Activated CD4-positive, alpha-beta T cell treated with anti-CD3 and anti-CD28 coated beads, Interleukin-2, amount 10 ng/mL, durations not matched to agents 7 days and 5 days (primary cell): ENCODE measurements around the gene CENPB. TPM values are rescaled to one million over a fixed set of nuclear protein-coding genes. Genes with fewer than 3 reads are reported as not detected.

ENCODE experiments used
- CTCF ChIA-PET: fragments of 350-600 bp; sonication (Branson Sonifier 250); formaldehyde crosslinking; loops from one replicate; lab custom pipeline; 2021; ENCODE audit warnings: antibody characterized with exemption; lab: Charles Lee
- POLR2A ChIA-PET: fragments of 350-600 bp; sonication (Branson Sonifier 250); formaldehyde crosslinking; loops from one replicate; lab custom pipeline; 2021; ENCODE audit warnings: antibody characterized with exemption; lab: Charles Lee
- DNase-seq: peaks from one replicate; pipeline ENCODE4 v3.0.0-alpha.2; 2020
- H3K27ac Mint-ChIP-seq: one replicate; pipeline ENCODE4 v1.8.0; 2021; ENCODE audit warnings: mild to moderate bottlenecking, moderate library complexity, mixed read lengths
- H3K27me3 Mint-ChIP-seq: one replicate; pipeline ENCODE4 v1.8.0; 2021; ENCODE audit warnings: mixed read lengths
- H3K36me3 Mint-ChIP-seq: one replicate; pipeline ENCODE4 v1.8.0; 2021; ENCODE audit warnings: low read depth, mixed read lengths
- H3K4me1 Mint-ChIP-seq: one replicate; pipeline ENCODE4 v1.8.0; 2021; ENCODE audit warnings: mixed read lengths
- H3K4me3 Mint-ChIP-seq: one replicate; pipeline ENCODE4 v1.8.0; 2021; ENCODE audit warnings: mild to moderate bottlenecking, moderate library complexity, mixed read lengths
- H3K9me3 Mint-ChIP-seq: one replicate; pipeline ENCODE4 v1.8.0; 2021; ENCODE audit warnings: mixed read lengths
- total RNA-seq, 2 experiments: library from RNA; stranded (reverse); gene quantifications; one replicate each; pipeline ENCODE4 v1.2.3, GENCODE V29; 2021

CENPB gene
- total RNA-seq, 2 experiments from 2014 or later: 77.8 to 85.6 TPM

- H3K27me3 Mint-ChIP-seq: peaks cover 2% of the 10 kb centered on the region
Measured at GRCh38 chr20:3768342-3769130, 18.0 kb downstream of the CENPB start.

DNA sequence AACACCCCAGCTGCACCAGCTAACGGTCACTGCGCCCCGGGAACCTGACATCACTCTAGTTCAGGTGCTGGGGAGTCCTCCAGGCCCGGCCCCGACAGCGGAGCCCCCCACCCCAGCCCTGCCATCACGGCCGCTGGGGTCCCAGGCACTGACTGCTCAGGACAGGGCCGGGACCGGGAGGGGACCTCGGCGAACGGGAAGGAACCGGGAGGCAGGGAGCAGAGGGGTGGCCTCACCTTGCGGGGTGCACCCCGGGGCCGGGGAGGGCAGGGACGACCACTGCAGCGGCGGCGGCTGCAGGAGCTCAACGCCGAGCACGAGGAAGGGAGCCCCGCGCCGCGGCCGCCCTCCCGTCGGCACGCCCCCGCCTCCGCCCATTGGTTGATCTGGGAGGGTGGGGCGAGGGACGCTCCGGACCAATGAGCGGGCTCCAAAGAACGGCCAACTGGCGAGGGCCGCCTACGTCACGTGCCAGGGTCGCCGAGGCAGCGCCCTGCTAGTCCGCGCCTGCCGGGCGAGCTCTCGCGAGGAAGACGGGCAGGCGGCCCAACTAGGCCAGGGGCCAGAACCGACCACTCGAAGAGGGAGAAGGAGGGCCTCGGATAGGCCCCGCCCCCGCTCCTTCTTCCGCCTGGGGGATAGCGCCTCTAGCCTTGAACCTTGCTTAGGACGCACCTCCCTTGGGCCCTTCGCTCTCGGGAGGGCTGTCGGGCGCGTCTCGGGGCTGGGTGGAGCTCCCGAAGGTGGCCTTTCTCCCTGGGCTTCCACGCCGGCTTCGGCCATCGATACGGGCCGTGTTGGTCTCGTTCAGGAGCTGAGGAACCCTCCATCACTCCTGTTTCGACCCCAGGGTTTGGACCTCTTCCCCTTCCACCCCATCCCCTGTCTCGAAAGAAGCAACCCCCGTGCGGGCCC, 18.9 kb downstream of the CENPB start, which contains the start of gene ADISSP:
ADISSP (minus strand) TSS at position 327 of the 915 bp plus-strand sequence. CDS start 7,653 bp downstream, outside the sequence.
- no peaks in the 10 kb centered on the region for H3K36me3 Mint-ChIP-seq
- ChIA-PET CTCF (interaction anchor here (0.6 to 3.7 kb wide), 19 partner anchors 9 to 1281 kb away, joined by 3 to 40 read pairs (median 5); partner anchors contain the start of genes AP5S1, CENPB and SPEF1), POLR2A (interaction anchor here (0.6 to 1.0 kb wide), 3 partner anchors 10 to 16 kb away, joined by 3 to 5 read pairs (median 3); no protein-coding TSS in a partner anchor)

More at GRCh38 chr20:3768342-3769130, 18.0 kb downstream of the CENPB start:
- H3K9me3 Mint-ChIP-seq: no peaks in the 10 kb centered on the region
- H3K4me3 Mint-ChIP-seq: peak overlapping the region; percentile 83
- POLR2A ChIA-PET: interaction anchor here (1.0 kb wide), 2 partner anchors 9 to 16 kb away, joined by 3 to 5 read pairs; no protein-coding TSS in a partner anchor
- no peaks in the 10 kb centered on the region for H3K36me3 Mint-ChIP-seq
- peak overlapping the region; percentile 94 for H3K27ac Mint-ChIP-seq
- DNase-seq: peak; percentile 83
- H3K4me1 Mint-ChIP-seq: peaks cover 29% of the 10 kb centered on the region
- CTCF ChIA-PET: interaction anchor here (0.6 to 3.7 kb wide), 16 partner anchors 8 to 317 kb away, joined by 3 to 40 read pairs (median 4); partner anchors contain the start of genes CENPB and SPEF1

DNA sequence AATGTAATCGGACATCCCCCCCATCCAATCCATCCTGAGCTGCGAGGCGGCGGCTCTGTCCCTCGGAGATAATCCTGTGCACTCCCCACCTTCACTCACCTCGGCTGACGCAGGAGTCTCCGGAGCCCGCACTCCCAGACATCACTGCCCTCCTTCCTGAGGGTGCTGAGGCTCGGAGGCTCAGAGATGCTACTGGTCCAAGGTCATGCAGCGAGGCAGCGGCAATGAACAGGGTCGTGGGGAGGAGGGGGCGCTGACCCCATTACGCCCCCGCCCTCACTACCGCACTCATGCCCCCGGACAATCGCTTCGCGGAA, 19.5 kb downstream of the CENPB start:
- ChIA-PET CTCF (interaction anchor here (1.0 to 3.7 kb wide), 10 partner anchors 11 to 90 kb away, joined by 3 to 40 read pairs (median 7); partner anchors contain the start of genes AP5S1, CENPB and SPEF1), POLR2A (interaction anchor here (0.6 kb wide), 1 partner anchor 15 kb away, joined by 3 read pairs; no protein-coding TSS in a partner anchor)
- DNase-seq: no peak
- no peaks in the 10 kb centered on the region for H3K9me3 Mint-ChIP-seq
- H3K4me1 Mint-ChIP-seq: peaks cover 29% of the 10 kb centered on the region
- peak overlapping the region; percentile 83 for H3K4me3 Mint-ChIP-seq
- peaks cover 2% of the 10 kb centered on the region for H3K27me3 Mint-ChIP-seq
- no peaks in the 10 kb centered on the region for H3K36me3 Mint-ChIP-seq
- peak overlapping the region; percentile 55 for H3K27ac Mint-ChIP-seq

More for the DNA sequence above, 18.9 kb downstream of the CENPB start, which contains the start of gene ADISSP:
- H3K4me3 Mint-ChIP-seq: peak within 1 kb of the TSS; percentile 83
- no peaks in the 10 kb centered on the region for H3K9me3 Mint-ChIP-seq
- H3K4me1 Mint-ChIP-seq: peaks cover 29% of the 10 kb centered on the region
- H3K27me3 Mint-ChIP-seq: peaks cover 2% of the 10 kb centered on the region
- H3K27ac Mint-ChIP-seq: peak within 1 kb of the TSS; percentile 94
- DNase-seq: peak; percentile 98

GRCh38 chr20:3766422-3767109, 20.0 kb downstream of the CENPB start:
- H3K4me3 Mint-ChIP-seq: peak overlapping the region; percentile 83
- peak overlapping the region; percentile 25 for H3K27ac Mint-ChIP-seq
- H3K27me3 Mint-ChIP-seq: peaks cover 1% of the 10 kb centered on the region
- ChIA-PET CTCF (interaction anchor here (0.8 to 3.7 kb wide), 11 partner anchors 11 to 90 kb away, joined by 3 to 40 read pairs (median 5); partner anchors contain the start of genes AP5S1, CENPB and SPEF1), POLR2A (no interaction called here)
- no peaks in the 10 kb centered on the region for H3K9me3 Mint-ChIP-seq
- no peak for DNase-seq
- peaks cover 2% of the 10 kb centered on the region for H3K36me3 Mint-ChIP-seq
- peaks cover 29% of the 10 kb centered on the region for H3K4me1 Mint-ChIP-seq

GRCh38 chr20:3765171-3765882, 21.2 kb downstream of the CENPB start:
- Mint-ChIP-seq H3K9me3 (no peaks in the 10 kb centered on the region), H3K4me3 (no peak overlapping the region), H3K4me1 (peaks cover 29% of the 10 kb centered on the region), H3K27me3 (no peaks in the 10 kb centered on the region), H3K27ac (no peak overlapping the region), H3K36me3 (peaks cover 3% of the 10 kb centered on the region)
- no peak for DNase-seq
- CTCF ChIA-PET: interaction anchor here (0.6 to 1.6 kb wide), 7 partner anchors 10 to 127 kb away, joined by 3 to 5 read pairs (median 3); partner anchors contain the start of gene SPEF1
- POLR2A ChIA-PET: no interaction called here

DNA sequence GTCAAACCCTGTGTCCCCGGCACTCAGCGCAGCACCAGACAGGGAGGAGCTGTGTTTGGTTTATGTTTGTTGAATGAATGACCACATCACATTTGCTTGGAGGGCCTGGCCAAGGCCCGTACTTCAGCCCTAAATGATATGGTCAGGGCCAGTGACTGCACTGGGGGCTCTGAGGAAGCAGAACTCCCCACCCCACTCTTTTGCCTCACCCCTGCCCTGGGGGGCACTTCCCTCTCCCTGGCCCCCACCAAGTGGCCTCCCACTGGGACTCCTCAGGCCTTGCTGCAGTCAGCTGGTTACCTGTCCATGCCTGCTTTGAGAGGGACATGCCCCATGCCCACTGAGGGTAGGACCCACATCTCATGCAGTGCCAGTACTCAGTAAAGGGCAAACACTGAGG, 21.9 kb downstream of the CENPB start:
- Mint-ChIP-seq H3K27me3 (no peaks in the 10 kb centered on the region), H3K4me3 (no peak overlapping the region), H3K27ac (no peak overlapping the region), H3K36me3 (peaks cover 3% of the 10 kb centered on the region), H3K9me3 (no peaks in the 10 kb centered on the region), H3K4me1 (peaks cover 29% of the 10 kb centered on the region)
- ChIA-PET CTCF (interaction anchor here (0.6 to 1.6 kb wide), 4 partner anchors 9 to 102 kb away, joined by 3 to 5 read pairs (median 4); no protein-coding TSS in a partner anchor), POLR2A (no interaction called here)
- DNase-seq: no peak

DNA sequence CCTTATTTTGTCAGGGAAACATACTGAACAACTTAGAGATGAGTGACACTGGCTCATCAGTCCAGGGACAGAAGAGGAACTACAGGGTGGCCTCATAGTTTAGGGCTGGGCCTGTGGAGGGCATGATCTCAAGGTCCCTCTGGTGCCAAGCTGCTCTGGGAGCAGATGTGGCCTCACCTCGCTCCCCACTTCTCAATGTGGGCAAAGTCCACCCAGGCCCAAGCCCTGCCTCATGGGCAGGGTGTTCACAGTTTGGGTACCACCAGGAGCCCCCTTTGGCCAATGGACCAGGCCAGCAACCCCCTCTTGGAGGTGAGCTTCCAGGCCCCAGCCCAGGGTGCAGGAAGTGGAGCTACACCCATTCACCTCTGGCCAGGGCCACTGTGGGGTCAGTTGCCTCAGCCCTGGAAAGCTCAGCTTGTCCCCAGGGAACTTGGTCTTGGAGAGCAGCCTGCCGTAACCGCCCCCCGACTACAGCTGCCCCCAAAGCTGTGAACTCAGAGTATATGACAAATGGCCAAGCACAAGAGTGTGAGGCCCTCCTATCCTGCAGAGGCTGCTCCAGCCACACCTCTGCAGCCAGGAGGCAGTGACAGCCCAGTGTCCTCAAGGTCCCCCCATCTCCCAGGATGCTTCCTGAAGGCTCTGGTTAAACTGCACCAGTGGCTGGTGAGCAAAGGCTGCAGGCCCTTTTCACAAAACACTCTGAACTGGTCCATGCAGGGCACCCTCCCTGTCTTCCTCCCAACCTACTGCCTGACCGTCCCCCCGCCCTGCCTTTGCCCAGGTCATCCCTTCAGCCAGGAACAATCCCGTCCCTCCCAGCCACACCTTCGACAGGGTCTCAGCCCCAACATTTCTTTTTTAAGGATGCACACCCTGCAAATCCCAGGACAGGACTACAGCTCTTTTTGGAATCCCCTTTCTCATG, 22.6 kb downstream of the CENPB start:
- ChIA-PET CTCF (interaction anchor here (0.6 to 1.6 kb wide), 3 partner anchors 9 to 101 kb away, joined by 3 to 4 read pairs (median 3); no protein-coding TSS in a partner anchor), POLR2A (no interaction called here)
- Mint-ChIP-seq H3K4me1 (peaks cover 25% of the 10 kb centered on the region), H3K36me3 (peaks cover 3% of the 10 kb centered on the region), H3K9me3 (no peaks in the 10 kb centered on the region), H3K27ac (no peak overlapping the region), H3K4me3 (no peak overlapping the region), H3K27me3 (no peaks in the 10 kb centered on the region)
- DNase-seq: no peak

GRCh38 chr20:3760655-3761348, 25.7 kb downstream of the CENPB start:
- Mint-ChIP-seq H3K27me3 (no peaks in the 10 kb centered on the region), H3K9me3 (no peaks in the 10 kb centered on the region), H3K4me3 (no peak overlapping the region), H3K36me3 (peaks cover 12% of the 10 kb centered on the region), H3K4me1 (peaks cover 6% of the 10 kb centered on the region), H3K27ac (no peak overlapping the region)
- ChIA-PET POLR2A (no interaction called here), CTCF (interaction anchor here (0.5 to 1.8 kb wide), 7 partner anchors 7 to 60 kb away, joined by 3 to 8 read pairs (median 3); partner anchors contain the start of genes AP5S1 and CENPB)
- no peak for DNase-seq

DNA sequence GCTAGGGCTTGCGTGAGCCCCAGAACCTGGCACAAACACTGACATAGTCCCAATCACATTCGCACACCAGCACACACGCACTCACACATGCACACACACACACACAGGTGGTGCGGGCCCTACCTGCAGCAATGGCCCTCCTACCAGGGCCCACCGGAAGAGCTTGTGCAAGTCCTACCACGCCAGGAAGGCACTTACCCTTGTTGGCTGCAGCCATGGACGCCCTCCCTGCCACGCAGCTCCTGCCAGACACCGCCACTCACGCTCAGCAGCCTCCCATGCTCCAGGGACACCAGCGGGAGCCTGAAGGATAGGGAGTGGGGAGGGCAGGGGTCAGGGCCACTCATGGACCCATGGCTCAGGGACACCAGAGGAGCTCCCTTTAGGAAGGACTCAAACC, 26.7 kb downstream of the CENPB start:
- peaks cover 3% of the 10 kb centered on the region for H3K4me1 Mint-ChIP-seq
- H3K27ac Mint-ChIP-seq: no peak overlapping the region
- POLR2A ChIA-PET: no interaction called here
- no peaks in the 10 kb centered on the region for H3K9me3 Mint-ChIP-seq
- no peak overlapping the region for H3K4me3 Mint-ChIP-seq
- CTCF ChIA-PET: interaction anchor here (0.5 to 1.0 kb wide), 5 partner anchors 9 to 61 kb away, joined by 3 to 4 read pairs (median 3); partner anchors contain the start of genes AP5S1 and CENPB
- H3K36me3 Mint-ChIP-seq: peaks cover 12% of the 10 kb centered on the region
- DNase-seq: no peak
- no peaks in the 10 kb centered on the region for H3K27me3 Mint-ChIP-seq

- no peak overlapping the region for H3K27ac Mint-ChIP-seq
- POLR2A ChIA-PET: no interaction called here
- H3K9me3 Mint-ChIP-seq: no peaks in the 10 kb centered on the region
- H3K36me3 Mint-ChIP-seq: peaks cover 12% of the 10 kb centered on the region
- no peak for DNase-seq
- H3K4me1 Mint-ChIP-seq: peaks cover 1% of the 10 kb centered on the region
- H3K27me3 Mint-ChIP-seq: no peaks in the 10 kb centered on the region
- no peak overlapping the region for H3K4me3 Mint-ChIP-seq
- CTCF ChIA-PET: interaction anchor here (1.0 to 1.2 kb wide), 3 partner anchors 8 to 61 kb away, joined by 3 to 5 read pairs (median 4); partner anchors contain the start of genes ADISSP, AP5S1 and CENPB
Measured at GRCh38 chr20:3759316-3759823, 27.2 kb downstream of the CENPB start.
